GM21447 (cell line): ENCODE results near the gene NCR3LG1.

Experiments
- ATAC-seq: cut with Tn5 transposase; IDR thresholded peaks from one replicate; pipeline ENCODE4 v1.9.1; 2021; ENCODE audit not compliant: unreplicated experiment

The NCR3LG1 gene

GRCh38 chr11:17369684-17370243, 18.2 kb downstream of the NCR3LG1 start:
- ATAC-seq: no peak

DNA sequence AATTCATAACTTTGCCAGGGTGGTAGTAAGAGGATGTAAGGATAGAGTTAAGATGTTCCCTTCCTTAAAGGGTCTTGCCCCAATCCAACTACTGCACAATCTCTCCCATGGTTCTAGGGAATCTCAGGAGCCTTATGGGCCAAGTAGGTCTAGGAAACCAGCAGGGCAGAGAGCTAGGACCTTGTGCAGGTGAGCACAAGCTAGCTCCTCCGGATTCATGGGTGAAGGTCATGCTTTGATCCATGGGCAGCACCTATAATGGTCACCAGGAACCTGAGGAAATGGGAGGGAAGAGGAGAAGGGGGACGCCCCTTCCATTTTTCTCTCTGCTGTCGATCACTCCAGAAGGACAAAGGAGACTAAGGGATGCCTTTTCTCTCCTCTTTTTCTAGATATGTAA, 20.0 kb downstream of the NCR3LG1 start:
- ATAC-seq: no peak

GRCh38 chr11:17375547-17375946, 23.9 kb downstream of the NCR3LG1 start:
- no peak for ATAC-seq

- no peak for ATAC-seq
These were observed 24.9 kb downstream of the NCR3LG1 start for GRCh38 chr11:17376493-17376892.

GRCh38 chr11:17378655-17379054, 27.1 kb downstream of the NCR3LG1 start:
- no peak for ATAC-seq

DNA sequence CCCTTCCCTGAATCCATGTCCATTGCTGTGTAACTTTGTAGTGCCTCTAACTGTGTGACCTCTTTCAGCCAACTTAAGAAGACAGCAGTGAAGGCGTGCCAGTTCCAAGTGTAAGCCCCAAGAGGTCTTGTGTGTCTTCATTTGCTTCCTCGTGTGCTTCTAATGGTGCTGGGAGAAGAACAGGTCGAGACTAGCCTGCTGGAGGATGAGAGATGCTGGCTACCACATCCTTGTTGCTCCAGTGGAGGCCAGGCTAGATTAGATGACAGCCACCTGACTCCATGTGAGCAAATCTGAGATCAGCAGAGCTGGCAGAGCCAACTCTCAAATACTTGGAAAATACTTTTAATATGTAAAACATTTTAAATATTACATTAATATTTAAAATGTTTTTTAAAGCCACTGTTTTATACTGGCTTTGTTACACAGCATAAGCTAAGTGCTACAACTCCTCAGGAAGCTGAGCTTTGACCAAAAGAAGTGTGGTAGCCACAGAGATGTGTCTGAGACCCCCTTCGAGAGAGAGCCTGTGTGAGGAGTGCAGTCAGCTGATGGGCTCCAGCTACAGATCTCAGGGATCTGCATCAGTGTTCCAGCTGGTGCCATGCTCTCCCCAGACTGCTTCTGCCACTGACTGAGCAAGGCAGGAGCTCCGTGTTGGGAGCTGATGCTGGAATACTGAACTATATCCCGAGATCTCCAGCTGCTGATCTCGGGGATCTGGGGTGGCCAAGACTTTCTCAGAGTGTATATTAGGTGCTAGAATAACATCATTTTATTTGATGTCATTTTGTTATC, 28.0 kb downstream of the NCR3LG1 start:
- ATAC-seq: no peak

- ATAC-seq: no peak
These were observed 29.6 kb downstream of the NCR3LG1 start for GRCh38 chr11:17381156-17381555.

- ATAC-seq: no peak
These were observed 30.6 kb downstream of the NCR3LG1 start for GRCh38 chr11:17382046-17382728.

- ATAC-seq: no peak
These were observed 31.9 kb downstream of the NCR3LG1 start for GRCh38 chr11:17383461-17383860.

- ATAC-seq: peak; percentile 55
These were observed 32.5 kb downstream of the NCR3LG1 start for GRCh38 chr11:17384002-17384511.

DNA sequence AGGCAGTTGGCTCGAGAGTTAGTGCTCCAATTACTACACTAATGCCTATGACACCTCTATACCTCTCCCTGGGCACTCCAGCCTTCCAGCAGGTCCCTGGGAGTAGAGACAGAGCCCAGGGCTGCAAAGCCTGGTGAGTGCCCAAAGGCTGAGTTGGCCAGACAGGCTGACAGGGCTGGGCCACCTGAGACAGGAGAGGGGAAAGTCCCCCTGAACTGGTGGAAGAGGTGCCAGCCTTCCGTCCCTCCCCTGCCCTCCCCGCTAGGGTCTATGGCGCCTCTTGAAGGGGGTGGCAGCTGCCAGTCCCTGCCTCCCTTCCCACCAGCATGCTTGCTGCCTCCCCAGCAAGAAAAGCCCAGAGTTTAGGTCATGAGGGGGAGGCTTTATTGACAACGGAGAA, 33.9 kb downstream of the NCR3LG1 start:
- no peak for ATAC-seq

DNA sequence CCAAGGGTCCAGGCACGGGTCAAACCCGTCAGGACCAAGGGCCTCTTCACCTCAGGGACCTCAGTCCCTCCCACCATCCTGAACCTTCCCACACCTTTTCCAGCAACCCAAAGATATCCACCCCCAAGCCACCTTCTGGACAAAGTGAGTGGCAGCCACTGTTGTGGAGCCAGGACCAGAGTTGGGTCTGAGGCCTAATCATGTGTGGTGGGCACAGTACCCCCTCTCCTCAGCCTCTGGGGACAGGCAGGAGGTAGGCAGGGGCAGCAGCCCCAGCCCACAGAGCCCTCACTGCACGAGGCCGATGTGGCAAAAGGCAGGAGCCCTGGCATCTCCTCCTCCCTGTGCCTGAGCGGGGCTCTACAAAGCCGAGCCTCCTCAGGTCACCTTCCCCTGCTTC, 34.3 kb downstream of the NCR3LG1 start:
- ATAC-seq: no peak

- peak; percentile 36 for ATAC-seq
These were observed 34.9 kb downstream of the NCR3LG1 start for GRCh38 chr11:17386331-17387084.

DNA sequence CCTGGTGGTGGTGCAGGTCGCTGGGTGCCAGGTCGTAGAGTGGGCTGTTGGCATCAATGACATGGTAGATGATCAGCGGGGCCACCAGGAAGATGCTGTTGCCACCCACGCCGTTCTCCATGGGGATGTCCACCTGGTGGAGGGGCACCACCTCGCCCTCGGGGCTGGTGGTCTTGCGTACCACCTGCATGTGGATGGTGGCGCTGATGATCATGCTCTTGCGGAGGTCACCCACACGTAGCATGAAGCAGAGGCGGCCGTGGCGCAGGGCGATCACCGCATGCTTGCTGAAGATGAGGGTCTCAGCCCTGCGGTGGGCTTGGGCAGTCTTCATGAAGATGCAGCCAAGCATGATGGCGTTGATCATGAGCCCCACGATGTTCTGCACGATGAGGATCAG, 35.7 kb downstream of the NCR3LG1 start:
- no peak for ATAC-seq

- no peak for ATAC-seq
These were observed 36.2 kb downstream of the NCR3LG1 start for GRCh38 chr11:17387811-17388210.

GRCh38 chr11:17388609-17389210, 37.1 kb downstream of the NCR3LG1 start, which contains the start of gene KCNJ11:
Gene KCNJ11, minus strand, starts transcription at chr11:17388659. Its CDS starts 568 bp downstream, at chr11:17388091.
- ATAC-seq: peak; percentile 46

DNA sequence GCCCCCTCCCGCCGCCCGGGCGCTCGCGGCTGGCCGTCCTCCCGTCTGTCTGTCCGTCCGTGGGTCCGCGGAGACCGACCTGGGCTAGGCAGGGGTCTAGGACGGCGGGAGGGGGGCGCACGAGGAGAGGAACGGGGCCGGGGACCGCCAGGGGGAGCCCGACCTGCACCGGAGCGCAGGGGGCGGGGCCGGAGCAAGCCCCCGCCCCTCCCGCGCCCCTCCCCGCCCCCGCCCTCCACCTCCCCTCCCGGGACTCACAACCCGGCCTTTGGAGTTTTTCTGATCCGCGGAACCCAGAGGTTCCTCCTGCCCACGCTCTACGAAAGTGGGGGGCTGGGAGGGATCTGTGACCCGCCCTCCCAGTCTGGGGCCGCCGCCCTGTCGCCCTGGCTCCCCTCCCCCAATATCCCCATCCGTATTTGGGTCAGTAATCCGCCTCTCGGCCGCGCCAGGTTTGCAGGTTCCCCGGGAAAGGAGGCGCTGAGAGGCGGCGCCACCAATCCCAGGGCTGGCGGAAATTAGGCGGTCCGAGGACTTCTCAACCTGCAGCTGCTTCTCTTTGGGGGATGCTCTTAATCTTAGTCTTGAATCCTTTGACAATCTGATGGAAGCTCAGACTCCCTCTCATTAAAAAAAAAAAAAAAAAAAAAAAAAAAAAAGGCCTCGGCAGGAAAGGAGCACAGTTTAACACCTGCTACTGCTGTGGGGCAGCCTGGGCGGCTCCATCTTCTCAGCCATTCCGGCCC, 37.8 kb downstream of the NCR3LG1 start:
- ATAC-seq: peak; percentile 62

- no peak for ATAC-seq
These were observed 38.5 kb downstream of the NCR3LG1 start for GRCh38 chr11:17389957-17390649.
